Measurements from ENCODE around the gene AP1B1. TPM values are rescaled to one million over a fixed set of nuclear protein-coding genes. Genes with fewer than 3 reads are reported as not detected.

AP1B1 gene
- total and polyA plus RNA-seq, 4 experiments from 2014 or later = 9.1 to 42.7 (median 30.7) TPM

GRCh38 chr22:29343313-29343805 lies 45.0 kb downstream of the AP1B1 start:
- H3K9me3 Mint-ChIP-seq = no peaks in the 10 kb centered on the region

GRCh38 chr22:29342577-29343312 lies 45.6 kb downstream of the AP1B1 start:
- peaks cover 50 to 92% of the 10 kb centered on the region in 2 donors for H3K36me3 Mint-ChIP-seq
- CTCF ChIA-PET (ENCODE audit: partially characterized antibody) = no interaction called here
- peaks cover 0 to 3% (median 0%) of the 10 kb centered on the region in 4 donors for H3K4me1 Mint-ChIP-seq
- Histone ChIP-seq H3K27me3 (ENCODE audit: insufficient read depth, low read length) (no peaks in the 10 kb centered on the region), H3K27ac (ENCODE audit: low read depth, low read length) (no peak overlapping the region), H3K9me3 (ENCODE audit: control insufficient read depth in 1 of 2, low read length in 2 of 2) (no peaks in the 10 kb centered on the region), H3K36me3 (ENCODE audit: insufficient read depth, low read length) (peaks cover 78% of the 10 kb centered on the region), H3K4me1 (ENCODE audit: insufficient read depth, low read length) (no peaks in the 10 kb centered on the region), H3K4me3 (ENCODE audit: low read length in 2 of 2) (no peak overlapping the region)
- intact Hi-C loops (cut with micrococcal nuclease) = no loop called here
- H3K27ac Mint-ChIP-seq = peak overlapping the region in 2 of 7 donors; percentile 37 to 46
- no peak overlapping the region for H3K4me3 Mint-ChIP-seq
- H3K9me3 Mint-ChIP-seq = no peaks in the 10 kb centered on the region
- DNase-seq = no peak
- POLR2A ChIA-PET (ENCODE audit: partially characterized antibody) = no interaction called here
- no peaks in the 10 kb centered on the region for H3K27me3 Mint-ChIP-seq

More at GRCh38 chr22:29343313-29343805, 45.0 kb downstream of the AP1B1 start:
- Histone ChIP-seq H3K36me3 (ENCODE audit: insufficient read depth, low read length) (peaks cover 78% of the 10 kb centered on the region), H3K27me3 (ENCODE audit: insufficient read depth, low read length) (no peaks in the 10 kb centered on the region), H3K4me3 (ENCODE audit: low read length in 2 of 2) (no peak overlapping the region), H3K9me3 (ENCODE audit: control insufficient read depth in 1 of 2, low read length in 2 of 2) (no peaks in the 10 kb centered on the region), H3K4me1 (ENCODE audit: insufficient read depth, low read length) (no peaks in the 10 kb centered on the region), H3K27ac (ENCODE audit: low read depth, low read length) (no peak overlapping the region)
- Mint-ChIP-seq H3K4me1 (peaks cover 0 to 3% (median 0%) of the 10 kb centered on the region in 4 donors), H3K4me3 (no peak overlapping the region), H3K27ac (peak overlapping the region in 1 of 7 donors; percentile 37), H3K36me3 (peaks cover 50 to 92% of the 10 kb centered on the region in 2 donors), H3K27me3 (no peaks in the 10 kb centered on the region)
- POLR2A ChIA-PET (ENCODE audit: partially characterized antibody) = no interaction called here
- intact Hi-C loops (cut with micrococcal nuclease) = no loop called here
- CTCF ChIA-PET (ENCODE audit: partially characterized antibody) = no interaction called here
- DNase-seq = no peak

GRCh38 chr22:29342177-29342576 lies 46.2 kb downstream of the AP1B1 start:
- ChIA-PET CTCF (ENCODE audit: partially characterized antibody) (no interaction called here), POLR2A (ENCODE audit: partially characterized antibody) (no interaction called here)
- H3K27me3 Mint-ChIP-seq = no peaks in the 10 kb centered on the region
- no peak for DNase-seq
- Histone ChIP-seq H3K27ac (ENCODE audit: low read depth, low read length) (no peak overlapping the region), H3K27me3 (ENCODE audit: insufficient read depth, low read length) (no peaks in the 10 kb centered on the region), H3K9me3 (ENCODE audit: control insufficient read depth in 1 of 2, low read length in 2 of 2) (no peaks in the 10 kb centered on the region), H3K4me3 (ENCODE audit: low read length in 2 of 2) (no peak overlapping the region), H3K36me3 (ENCODE audit: insufficient read depth, low read length) (peaks cover 78% of the 10 kb centered on the region), H3K4me1 (ENCODE audit: insufficient read depth, low read length) (no peaks in the 10 kb centered on the region)
- peaks cover 45 to 92% of the 10 kb centered on the region in 2 donors for H3K36me3 Mint-ChIP-seq
- peaks cover 0 to 3% (median 0%) of the 10 kb centered on the region in 4 donors for H3K4me1 Mint-ChIP-seq
- H3K9me3 Mint-ChIP-seq = no peaks in the 10 kb centered on the region
- no peak overlapping the region for H3K27ac Mint-ChIP-seq
- H3K4me3 Mint-ChIP-seq = no peak overlapping the region
- intact Hi-C loops (cut with micrococcal nuclease) = no loop called here

- Mint-ChIP-seq H3K4me3 (no peak overlapping the region), H3K36me3 (peaks cover 45 to 92% of the 10 kb centered on the region in 2 donors), H3K27ac (no peak overlapping the region), H3K9me3 (no peaks in the 10 kb centered on the region), H3K4me1 (peaks cover 0 to 3% (median 0%) of the 10 kb centered on the region in 4 donors), H3K27me3 (no peaks in the 10 kb centered on the region)
- no peaks in the 10 kb centered on the region for H3K9me3 ChIP-seq (ENCODE audit: control insufficient read depth in 1 of 2, low read length in 2 of 2)
- ChIA-PET CTCF (ENCODE audit: partially characterized antibody) (no interaction called here), POLR2A (ENCODE audit: partially characterized antibody) (no interaction called here)
- DNase-seq = no peak
- H3K27ac ChIP-seq (ENCODE audit: low read depth, low read length) = no peak overlapping the region
- H3K4me1 ChIP-seq (ENCODE audit: insufficient read depth, low read length) = no peaks in the 10 kb centered on the region
- no peaks in the 10 kb centered on the region for H3K27me3 ChIP-seq (ENCODE audit: insufficient read depth, low read length)
- peaks cover 78% of the 10 kb centered on the region for H3K36me3 ChIP-seq (ENCODE audit: insufficient read depth, low read length)
- intact Hi-C loops (cut with micrococcal nuclease) = no loop called here
- no peak overlapping the region for H3K4me3 ChIP-seq (ENCODE audit: low read length in 2 of 2)
Measured at GRCh38 chr22:29341849-29342127, 46.6 kb downstream of the AP1B1 start.

GRCh38 chr22:29341056-29341848 lies 47.1 kb downstream of the AP1B1 start:
- peaks cover 44 to 90% of the 10 kb centered on the region in 2 donors for H3K36me3 Mint-ChIP-seq
- H3K9me3 Mint-ChIP-seq = peaks cover 0 to 1% (median 0%) of the 10 kb centered on the region in 8 donors

GRCh38 chr22:29340566-29340965 lies 47.8 kb downstream of the AP1B1 start:
- H3K9me3 ChIP-seq (ENCODE audit: control insufficient read depth in 1 of 2, low read length in 2 of 2) = no peaks in the 10 kb centered on the region
- no peak overlapping the region for H3K27ac ChIP-seq (ENCODE audit: low read depth, low read length)
- peaks cover 44 to 91% of the 10 kb centered on the region in 2 donors for H3K36me3 Mint-ChIP-seq
- intact Hi-C loops (cut with micrococcal nuclease) = no loop called here
- no peaks in the 10 kb centered on the region for H3K27me3 Mint-ChIP-seq
- no peaks in the 10 kb centered on the region for H3K27me3 ChIP-seq (ENCODE audit: insufficient read depth, low read length)
- H3K4me1 Mint-ChIP-seq = peaks cover 0 to 3% (median 0%) of the 10 kb centered on the region in 4 donors
- H3K4me3 ChIP-seq (ENCODE audit: low read length in 2 of 2) = no peak overlapping the region
- peaks cover 0 to 2% (median 0%) of the 10 kb centered on the region in 8 donors for H3K9me3 Mint-ChIP-seq
- H3K36me3 ChIP-seq (ENCODE audit: insufficient read depth, low read length) = peaks cover 74% of the 10 kb centered on the region
- H3K4me3 Mint-ChIP-seq = no peak overlapping the region
- ChIA-PET POLR2A (ENCODE audit: partially characterized antibody) (no interaction called here), CTCF (ENCODE audit: partially characterized antibody) (interaction anchor here (1.1 kb wide), 1 partner anchor 285 kb away, joined by 3 read pairs; no protein-coding TSS in a partner anchor)
- no peak for DNase-seq
- H3K4me1 ChIP-seq (ENCODE audit: insufficient read depth, low read length) = no peaks in the 10 kb centered on the region
- H3K27ac Mint-ChIP-seq = no peak overlapping the region

More at GRCh38 chr22:29341056-29341848, 47.1 kb downstream of the AP1B1 start:
- H3K9me3 ChIP-seq (ENCODE audit: control insufficient read depth in 1 of 2, low read length in 2 of 2) = no peaks in the 10 kb centered on the region
- no peaks in the 10 kb centered on the region for H3K4me1 ChIP-seq (ENCODE audit: insufficient read depth, low read length)
- H3K4me3 ChIP-seq (ENCODE audit: low read length in 2 of 2) = no peak overlapping the region
- POLR2A ChIA-PET (ENCODE audit: partially characterized antibody) = no interaction called here
- Mint-ChIP-seq H3K4me1 (peaks cover 0 to 3% (median 0%) of the 10 kb centered on the region in 4 donors), H3K27ac (peak overlapping the region in 1 of 7 donors; percentile 36), H3K4me3 (no peak overlapping the region), H3K27me3 (no peaks in the 10 kb centered on the region)
- CTCF ChIA-PET (ENCODE audit: partially characterized antibody) = interaction anchor here (1.1 kb wide), 1 partner anchor 284 kb away, joined by 3 read pairs; no protein-coding TSS in a partner anchor
- peaks cover 75% of the 10 kb centered on the region for H3K36me3 ChIP-seq (ENCODE audit: insufficient read depth, low read length)
- no peak overlapping the region for H3K27ac ChIP-seq (ENCODE audit: low read depth, low read length)
- DNase-seq = no peak
- intact Hi-C loops (cut with micrococcal nuclease) = no loop called here
- no peaks in the 10 kb centered on the region for H3K27me3 ChIP-seq (ENCODE audit: insufficient read depth, low read length)

Data from CD4-positive, alpha-beta memory T cell (primary cell).